LoVo (cell line): ENCODE results near the gene HDAC7.
"Not testable (repeated sequence)": the region's sequence is repeated elsewhere in the genome, so short reads cannot be mapped to it uniquely, and the experiment has no call there.

Experiments used
- DNase-seq: peaks from one replicate; pipeline ENCODE4 v3.0.0-alpha.2; 2016; ENCODE audit warnings: low spot score

HDAC7 gene

GRCh38 chr12:47849261-47849660 lies 29.6 kb upstream of the HDAC7 start:
- DNase-seq, result no peak

GRCh38 chr12:47848853-47849252 lies 29.1 kb upstream of the HDAC7 start:
- no peak for DNase-seq

DNA sequence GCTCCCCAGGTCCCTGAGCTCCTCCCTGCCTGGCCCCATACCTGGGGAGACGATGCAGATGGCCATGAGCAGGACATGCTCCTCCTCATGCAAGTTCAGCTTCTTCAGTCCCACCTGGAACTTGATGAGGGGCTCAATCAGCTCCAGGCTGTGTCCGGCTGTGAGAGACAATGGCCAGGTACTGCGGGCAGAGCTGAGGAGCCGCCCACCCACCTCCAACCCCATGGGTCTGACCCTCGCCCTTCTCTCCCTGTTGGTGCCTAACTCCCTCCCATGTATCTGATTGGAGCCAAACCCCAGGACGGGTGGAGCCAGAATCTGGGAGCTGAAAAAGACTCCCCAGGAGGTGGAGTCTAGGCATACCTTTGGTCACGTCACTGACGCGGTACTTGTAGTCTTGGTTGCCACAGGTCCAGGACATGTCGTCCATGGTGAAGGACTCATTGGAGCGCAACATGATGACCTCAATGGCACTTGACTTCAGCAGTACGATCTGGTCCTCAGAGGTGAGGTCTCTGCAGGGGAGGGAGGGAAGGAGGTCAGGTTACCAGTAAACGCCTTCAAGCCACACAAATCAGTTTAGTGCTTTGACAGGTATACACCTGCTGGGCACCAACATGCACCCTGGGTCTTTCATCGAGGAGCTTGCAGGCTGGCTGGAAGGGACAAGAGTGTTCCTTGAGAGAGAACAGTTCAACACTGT lies 26.7 kb upstream of the HDAC7 start:
- DNase-seq, result no peak

- no peak for DNase-seq
Observed at GRCh38 chr12:47845081-47845480, 25.4 kb upstream of the HDAC7 start.

GRCh38 chr12:47844264-47845019 lies 24.7 kb upstream of the HDAC7 start:
- no peak for DNase-seq

DNA sequence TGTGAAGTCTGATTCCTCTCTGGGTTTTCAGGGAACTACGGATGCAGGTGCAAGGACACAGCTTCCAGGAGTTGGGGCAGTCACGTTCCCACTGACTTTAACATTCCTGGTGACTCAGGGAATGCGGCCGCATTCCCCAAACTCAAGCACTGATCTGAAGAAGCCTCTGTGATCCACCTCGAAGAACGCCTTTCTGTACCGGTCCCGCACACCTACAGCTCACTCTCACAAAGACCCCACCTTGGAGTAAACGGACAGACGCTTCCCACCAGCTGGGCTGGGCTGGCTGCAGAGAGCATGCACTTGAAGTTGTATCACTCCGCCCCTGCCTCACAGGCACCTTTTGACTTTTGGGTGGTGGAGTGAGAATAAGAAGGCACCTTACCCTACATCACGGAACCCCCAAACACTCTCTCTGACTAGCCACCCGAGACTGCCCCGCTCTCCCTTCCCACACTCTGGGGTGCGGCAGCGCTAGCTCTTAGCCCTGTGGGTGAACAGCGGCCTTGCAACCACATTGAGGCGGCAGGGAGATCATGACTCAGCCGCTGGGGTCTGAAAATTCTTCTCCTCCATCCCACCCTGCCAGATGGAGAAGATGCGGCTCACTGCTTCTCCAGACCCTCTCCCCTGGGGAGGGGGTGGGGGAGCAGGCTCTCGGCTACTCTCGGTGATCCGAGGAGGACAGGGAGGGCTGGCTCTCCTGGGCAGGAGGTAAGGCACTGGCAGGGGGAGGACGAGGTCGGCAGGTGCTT lies 23.7 kb upstream of the HDAC7 start:
- no peak for DNase-seq

DNA sequence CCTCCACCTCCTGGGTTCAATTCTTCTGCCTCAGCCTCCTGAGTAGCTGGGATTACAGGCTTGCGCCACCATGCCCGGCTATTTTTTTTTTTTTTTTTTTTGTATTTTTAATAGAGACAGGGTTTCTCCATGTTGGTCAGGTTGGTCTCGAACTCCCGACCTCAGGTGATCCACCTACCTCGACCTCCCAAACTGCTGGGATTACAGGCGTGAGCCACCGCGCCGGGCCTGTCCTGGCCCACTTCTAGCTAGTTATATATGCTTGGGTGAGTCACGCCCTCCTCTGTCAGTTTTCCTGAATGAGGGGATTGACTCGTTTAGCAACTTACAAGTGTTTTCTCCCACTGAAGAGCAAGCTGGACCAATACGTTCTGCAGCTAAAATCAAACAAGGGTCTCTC lies 22.8 kb upstream of the HDAC7 start:
- not testable (repeated sequence) for DNase-seq

DNA sequence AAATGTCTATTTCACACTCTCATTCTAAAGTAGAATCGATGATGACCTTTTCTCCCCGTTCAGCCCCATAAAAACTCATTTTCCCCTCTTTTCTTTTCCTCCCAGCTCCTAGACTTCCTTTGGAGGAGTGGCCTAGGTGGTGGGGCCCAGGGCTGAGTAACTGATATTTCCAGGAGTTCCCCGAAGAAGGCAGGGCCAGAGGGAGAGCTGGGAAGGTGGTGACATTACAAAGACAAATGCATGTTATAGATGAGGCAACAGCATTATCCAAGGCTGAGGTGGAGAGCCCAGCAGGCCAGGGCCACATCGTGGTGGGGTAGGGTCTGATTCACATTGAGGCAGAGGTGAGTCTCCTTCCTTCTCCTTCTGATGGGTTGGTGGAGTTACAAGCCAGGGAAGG lies 22.2 kb upstream of the HDAC7 start:
- no peak for DNase-seq

GRCh38 chr12:47841501-47841900 lies 21.8 kb upstream of the HDAC7 start:
- no peak for DNase-seq

GRCh38 chr12:47840571-47840970 lies 20.9 kb upstream of the HDAC7 start:
- DNase-seq, result no peak

GRCh38 chr12:47839214-47839876 lies 19.6 kb upstream of the HDAC7 start:
- no peak for DNase-seq

GRCh38 chr12:47838286-47838931 lies 18.7 kb upstream of the HDAC7 start:
- DNase-seq, result peak; percentile 28

DNA sequence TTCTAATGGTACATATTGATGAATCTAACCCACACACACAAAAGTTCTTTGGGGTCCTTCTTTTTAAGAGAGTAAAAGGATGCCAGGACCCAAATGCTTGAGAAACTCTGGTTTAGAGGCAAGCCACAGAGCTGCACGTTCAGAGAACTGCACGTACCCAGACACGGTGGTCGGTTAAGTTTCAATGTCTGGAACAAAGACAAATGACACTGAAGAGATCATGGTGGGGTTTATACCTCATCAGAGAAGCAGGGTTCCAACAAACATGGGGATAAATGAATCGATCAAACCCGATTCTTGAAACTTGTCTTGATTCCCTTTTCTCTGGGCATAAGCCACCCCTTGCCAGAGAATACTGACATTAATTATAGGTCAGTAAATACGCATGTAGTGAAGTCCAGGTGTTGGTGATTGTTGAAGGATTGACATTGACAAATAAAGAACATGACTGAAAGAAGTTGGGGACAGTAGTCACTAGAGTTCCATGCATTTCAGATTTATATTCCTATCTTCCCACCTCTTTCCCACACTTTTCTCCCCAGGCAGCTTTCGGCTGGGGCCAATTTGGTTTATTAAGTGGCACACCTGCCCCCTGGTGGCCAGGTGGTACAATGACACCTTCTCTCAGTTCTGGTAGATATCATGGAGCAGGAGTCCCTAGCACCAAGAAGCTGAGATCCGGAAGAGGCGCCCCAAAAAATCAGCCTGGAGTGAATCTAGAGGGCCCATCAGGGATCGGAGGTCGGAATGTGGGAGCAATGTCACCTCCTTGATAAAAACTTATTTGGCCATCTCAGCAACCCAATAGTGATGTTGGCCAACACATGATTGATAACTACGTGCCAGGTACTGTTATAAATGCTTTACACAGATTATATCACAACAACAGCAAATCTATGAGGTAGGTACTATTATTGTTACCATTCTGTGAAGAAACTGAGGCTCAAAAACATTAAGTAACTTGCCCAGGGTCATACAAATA lies 17.8 kb upstream of the HDAC7 start:
- DNase-seq, result peak; percentile 85

DNA sequence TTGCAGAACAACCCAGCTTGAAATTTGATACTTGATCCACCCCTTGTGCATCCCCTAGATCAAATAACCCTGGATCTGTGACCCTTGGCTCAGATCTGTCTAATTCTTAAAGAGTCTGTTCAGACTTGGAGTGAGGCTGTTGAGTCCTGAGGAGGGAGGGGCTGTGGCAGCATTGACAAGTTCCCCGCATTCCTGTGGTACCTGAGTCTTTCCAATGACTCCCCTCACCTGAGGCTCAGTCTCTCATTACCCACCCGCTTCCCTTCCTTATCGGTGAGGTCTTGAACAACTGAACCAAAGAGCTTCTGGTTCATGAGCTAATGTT lies 16.1 kb upstream of the HDAC7 start:
- no peak for DNase-seq

- no peak for DNase-seq
Observed at GRCh38 chr12:47835006-47835830, 15.5 kb upstream of the HDAC7 start.

DNA sequence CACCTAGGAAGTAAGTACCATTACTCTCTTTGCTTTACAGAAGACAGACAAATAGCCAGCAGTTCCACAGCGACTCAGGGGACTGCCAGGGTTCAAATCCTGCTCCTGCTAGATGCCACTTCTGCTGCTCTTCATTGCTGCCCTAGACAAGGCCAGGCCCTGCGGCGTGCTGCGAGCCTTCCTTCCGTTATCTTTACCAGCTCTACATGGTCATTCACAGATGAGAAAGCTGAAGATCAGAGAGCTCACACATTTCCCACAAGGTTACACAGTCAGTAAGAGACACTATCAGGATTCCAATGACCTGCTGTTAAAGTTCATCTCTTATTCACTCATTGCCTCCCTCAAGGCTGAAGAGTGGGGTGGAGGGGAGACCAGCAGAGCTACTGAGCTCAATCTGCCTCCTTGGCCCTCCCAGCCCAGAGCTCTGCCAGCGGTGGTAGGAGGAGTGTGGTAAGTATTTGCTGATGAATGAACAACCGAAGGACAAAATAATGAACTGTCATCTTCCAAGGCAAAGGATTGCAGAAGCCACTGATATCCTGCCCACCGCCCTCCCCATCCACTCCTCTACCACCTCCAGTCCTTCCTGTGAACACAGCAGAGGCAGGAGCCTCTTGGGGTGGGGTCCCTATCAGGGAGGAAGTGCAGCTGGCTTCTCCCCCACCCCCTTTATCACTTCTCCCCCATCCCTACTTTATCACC lies 14.6 kb upstream of the HDAC7 start:
- no peak for DNase-seq

DNA sequence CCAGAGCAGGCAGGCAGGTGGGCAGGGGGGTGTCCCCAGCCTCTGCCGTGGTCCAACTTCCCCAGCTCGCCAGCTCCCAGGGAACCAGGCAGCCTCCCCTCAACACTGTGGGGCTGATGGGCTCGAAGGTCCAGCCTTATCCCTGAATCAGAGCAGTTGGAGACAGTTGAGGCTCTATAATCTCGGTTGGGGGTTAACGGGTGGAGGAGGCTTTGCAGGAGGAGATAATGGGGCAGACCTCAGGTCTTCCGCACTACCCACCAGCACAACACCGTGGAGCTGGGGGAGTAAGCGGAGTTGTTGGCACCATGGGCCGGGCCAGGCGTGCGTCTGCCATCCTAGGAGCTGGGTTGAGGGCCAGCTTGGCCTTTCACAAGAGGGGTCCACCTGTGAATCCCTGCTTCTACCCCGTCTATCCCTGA lies 13.9 kb upstream of the HDAC7 start:
- no peak for DNase-seq

DNA sequence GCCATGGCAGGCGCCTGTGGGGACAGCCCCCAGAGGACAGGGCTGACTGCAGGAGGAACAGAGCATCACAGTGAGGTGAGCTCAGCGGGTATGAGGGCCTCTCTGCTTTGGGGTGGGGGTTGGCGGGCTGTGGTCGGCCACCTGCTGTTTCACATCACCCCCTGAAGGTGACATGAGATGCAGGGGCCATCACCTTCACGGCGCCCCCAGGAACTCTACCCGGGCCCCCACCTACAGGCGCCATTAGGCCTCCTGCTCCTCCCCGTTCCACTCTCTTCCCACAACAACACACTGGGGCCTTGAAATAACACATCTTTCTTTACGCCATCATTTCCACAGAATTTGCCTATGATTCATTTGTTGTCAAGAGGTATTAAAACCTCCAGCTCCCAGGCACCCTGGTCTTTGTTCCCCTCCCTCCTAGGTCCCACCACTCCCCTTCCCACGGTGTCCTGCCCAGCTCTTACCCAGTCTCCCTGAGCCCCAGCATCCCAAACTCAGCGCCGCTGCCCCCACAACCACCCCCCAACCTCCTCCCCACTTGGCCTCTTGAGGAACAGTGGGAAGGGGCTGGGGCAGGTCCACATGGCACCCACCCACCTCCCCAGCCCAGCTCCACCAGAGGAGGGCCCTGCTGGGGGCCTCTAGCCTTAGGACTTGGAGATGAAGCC lies 12.7 kb upstream of the HDAC7 start:
- no peak for DNase-seq

- DNase-seq, result no peak
Observed at GRCh38 chr12:47829584-47829983, 9.9 kb upstream of the HDAC7 start.
